H4 (cell line): Measurements from ENCODE around the gene PYGL. TPM values are rescaled to one million over a fixed set of nuclear protein-coding genes. Genes with fewer than 3 reads are reported as not detected.
A peak's percentile ranks its signal among the peaks of the same experiment; 100 is the strongest.
"Not testable (repeated sequence)": the region's sequence is repeated elsewhere in the genome, so short reads cannot be mapped to it uniquely, and the experiment has no call there.

Source experiments
- DNase-seq: peaks from one replicate; pipeline ENCODE4 v3.0.0-alpha.2; 2015; ENCODE audit warnings: low spot score
- total RNA-seq: library from RNA; depleted of rRNA; stranded (reverse); fragments of >200 nt; shearing (Covaris generic); gene quantifications from 2 replicates; pipeline ENCODE4 v1.2.3, GENCODE V29; 2014

Gene PYGL
- total RNA-seq, 1 experiment from 2014 or later = 43.0 TPM

- peak; percentile 98 for DNase-seq
Measured at GRCh38 chr14:50955373-50956043, 11.2 kb upstream of the PYGL start.

- DNase-seq = peak; percentile 70
Measured at GRCh38 chr14:50954811-50955372, 10.6 kb upstream of the PYGL start.

GRCh38 chr14:50953502-50953901 lies 9.2 kb upstream of the PYGL start:
- DNase-seq = no peak

- DNase-seq = no peak
Measured at GRCh38 chr14:50951032-50951431, 6.7 kb upstream of the PYGL start.

GRCh38 chr14:50948205-50948604 lies 3.9 kb upstream of the PYGL start:
- no peak for DNase-seq

GRCh38 chr14:50947446-50947845 lies 3.2 kb upstream of the PYGL start:
- no peak for DNase-seq

- DNase-seq = no peak
Measured at GRCh38 chr14:50946234-50946935, 2.1 kb upstream of the PYGL start.

GRCh38 chr14:50944647-50945413 lies 547 bp upstream of the PYGL start:
- peak; percentile 37 for DNase-seq

GRCh38 chr14:50943261-50943942 lies 881 bp downstream of the PYGL start:
- no peak for DNase-seq

GRCh38 chr14:50941638-50942037 lies 2.6 kb downstream of the PYGL start:
- DNase-seq = not testable (repeated sequence)

GRCh38 chr14:50941151-50941550 lies 3.1 kb downstream of the PYGL start:
- no peak for DNase-seq

GRCh38 chr14:50937800-50938199 lies 6.5 kb downstream of the PYGL start:
- DNase-seq = no peak

- DNase-seq = no peak
Measured at GRCh38 chr14:50937325-50937724, 7.0 kb downstream of the PYGL start.

- no peak for DNase-seq
Measured at GRCh38 chr14:50936882-50937281, 7.4 kb downstream of the PYGL start.

- no peak for DNase-seq
Measured at GRCh38 chr14:50936016-50936340, 8.3 kb downstream of the PYGL start.

- DNase-seq = no peak
Measured at GRCh38 chr14:50935126-50936015, 8.9 kb downstream of the PYGL start.

- DNase-seq = no peak
Measured at GRCh38 chr14:50932592-50933495, 11.4 kb downstream of the PYGL start.

GRCh38 chr14:50932156-50932555 lies 12.1 kb downstream of the PYGL start:
- no peak for DNase-seq

GRCh38 chr14:50931559-50931958 lies 12.7 kb downstream of the PYGL start:
- DNase-seq = no peak

- DNase-seq = no peak
Measured at GRCh38 chr14:50929506-50929905, 14.8 kb downstream of the PYGL start.
